22Rv1 (cell line): Measurements from ENCODE around the gene RASSF5.

Experiments
- CTCF ChIP-seq: fragments of 450-650 bp; IDR thresholded peaks from 2 replicates; pipeline ENCODE4 v1.5.1; 2017; ENCODE audit warnings: mild to moderate bottlenecking
- ZFX ChIP-seq: fragments of 450-650 bp; IDR thresholded peaks from 2 replicates; pipeline ENCODE4 v1.6.1; 2017; ENCODE audit warnings: antibody characterized with exemption, borderline replicate concordance

DNA sequence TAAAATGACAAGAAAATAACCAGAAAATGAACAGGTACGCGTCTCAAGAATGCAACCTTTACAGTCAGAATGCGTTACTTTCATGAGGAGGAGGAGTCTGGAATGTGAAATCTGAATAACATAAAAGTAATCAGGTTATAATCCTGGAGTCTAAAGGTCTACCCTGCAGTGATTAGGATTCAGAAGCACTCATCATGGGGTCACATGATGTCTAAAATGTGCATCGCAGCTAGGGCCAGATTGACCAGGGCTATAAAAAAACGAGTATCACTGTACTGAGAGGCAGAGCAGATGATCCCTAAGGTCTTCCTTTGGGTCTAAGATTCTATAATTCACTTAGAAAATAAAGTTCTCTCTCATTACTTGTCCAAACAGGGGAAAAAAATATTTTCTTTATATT lies 97.5 kb downstream of the RASSF5 start:
- TF ChIP-seq CTCF (no peak), ZFX (no peak)
